Mesendoderm (in vitro differentiated cells): ENCODE measurements around the gene AIRE.

ENCODE experiments used
- DNase-seq: peaks from one replicate; pipeline ENCODE4 v3.0.0; 2013
- H2AK5ac ChIP-seq: 2 replicates; pipeline ENCODE4 v1.6.1; 2013; ENCODE audit warnings: low read length, inconsistent platforms
- H2BK120ac ChIP-seq: 2 replicates; pipeline ENCODE4 v1.6.1; 2013; ENCODE audit warnings: low read depth, mild to moderate bottlenecking, low read length, moderate library complexity, mixed read lengths
- H2BK15ac ChIP-seq: replicated peaks from 2 replicates; pipeline ENCODE4 v1.6.1; 2013; ENCODE audit warnings: low read depth, mild to moderate bottlenecking, moderate library complexity
- H2BK5ac ChIP-seq: 2 replicates; pipeline ENCODE4 v1.6.1; 2013; ENCODE audit warnings: low read length, inconsistent platforms
- H3K18ac ChIP-seq: 2 replicates; pipeline ENCODE4 v1.6.1; 2013; ENCODE audit warnings: mild to moderate bottlenecking, low read length, mixed read lengths
- H3K23ac ChIP-seq: one replicate; pipeline ENCODE4 v1.6.1; 2013; ENCODE audit warnings: low read length
- H3K27ac ChIP-seq: 2 replicates; pipeline ENCODE4 v1.5.1; 2013; ENCODE audit warnings: low read depth, mild to moderate bottlenecking, inconsistent platforms, low read length, moderate library complexity
- H3K27me3 ChIP-seq: 2 replicates; pipeline ENCODE4 v1.6.1; 2013; ENCODE audit warnings: low read length, control low read depth, mild to moderate bottlenecking, inconsistent platforms; ENCODE audit not compliant: insufficient read depth, poor library complexity
- H3K36me3 ChIP-seq: 2 replicates; pipeline ENCODE4 v1.6.1; 2013; ENCODE audit warnings: low read length, inconsistent platforms; ENCODE audit not compliant: control insufficient read depth, insufficient read depth
- H3K4ac ChIP-seq: one replicate; pipeline ENCODE4 v1.6.1; 2013; ENCODE audit warnings: low read depth, mild to moderate bottlenecking, low read length, moderate library complexity
- H3K4me1 ChIP-seq: 2 replicates; pipeline ENCODE4 v1.6.1; 2013; ENCODE audit warnings: low read depth, low read length, inconsistent platforms; ENCODE audit not compliant: control insufficient read depth
- H3K4me2 ChIP-seq: 2 replicates; pipeline ENCODE4 v1.6.1; 2013; ENCODE audit warnings: low read length
- H3K4me3 ChIP-seq: 2 replicates; pipeline ENCODE4 v1.5.1; 2013; ENCODE audit warnings: mild to moderate bottlenecking, low read length
- H3K56ac ChIP-seq: one replicate; pipeline ENCODE4 v1.6.1; 2013; ENCODE audit warnings: low read length
- H3K79me1 ChIP-seq: 2 replicates; pipeline ENCODE4 v1.6.1; 2013; ENCODE audit warnings: low read length, inconsistent platforms
- H3K79me2 ChIP-seq: 2 replicates; pipeline ENCODE4 v1.6.1; 2013; ENCODE audit warnings: mild to moderate bottlenecking, low read length; ENCODE audit not compliant: control insufficient read depth, insufficient read depth
- H3K9ac ChIP-seq: 2 replicates; pipeline ENCODE4 v1.6.1; 2013; ENCODE audit warnings: low read length, inconsistent platforms
- H4K5ac ChIP-seq: one replicate; pipeline ENCODE4 v1.6.1; 2013; ENCODE audit warnings: low read length
- H4K8ac ChIP-seq: one replicate; pipeline ENCODE4 v1.6.1; 2013; ENCODE audit warnings: low read depth, mild to moderate bottlenecking, control low read depth, low read length, moderate library complexity
- WGBS: extraction: QIAGEN DNeasy Blood & Tissue Kit; methylation state at CpG from one replicate; pipeline ENCODE4 v1.1.7; 2013; ENCODE audit warnings: low lambda C conversion rate, missing lambda C conversion rate; ENCODE audit not compliant: insufficient coverage; ENCODE audit errors: extremely low coverage; 5-methylcytosine and 5-hydroxymethylcytosine counted together

The AIRE gene

DNA sequence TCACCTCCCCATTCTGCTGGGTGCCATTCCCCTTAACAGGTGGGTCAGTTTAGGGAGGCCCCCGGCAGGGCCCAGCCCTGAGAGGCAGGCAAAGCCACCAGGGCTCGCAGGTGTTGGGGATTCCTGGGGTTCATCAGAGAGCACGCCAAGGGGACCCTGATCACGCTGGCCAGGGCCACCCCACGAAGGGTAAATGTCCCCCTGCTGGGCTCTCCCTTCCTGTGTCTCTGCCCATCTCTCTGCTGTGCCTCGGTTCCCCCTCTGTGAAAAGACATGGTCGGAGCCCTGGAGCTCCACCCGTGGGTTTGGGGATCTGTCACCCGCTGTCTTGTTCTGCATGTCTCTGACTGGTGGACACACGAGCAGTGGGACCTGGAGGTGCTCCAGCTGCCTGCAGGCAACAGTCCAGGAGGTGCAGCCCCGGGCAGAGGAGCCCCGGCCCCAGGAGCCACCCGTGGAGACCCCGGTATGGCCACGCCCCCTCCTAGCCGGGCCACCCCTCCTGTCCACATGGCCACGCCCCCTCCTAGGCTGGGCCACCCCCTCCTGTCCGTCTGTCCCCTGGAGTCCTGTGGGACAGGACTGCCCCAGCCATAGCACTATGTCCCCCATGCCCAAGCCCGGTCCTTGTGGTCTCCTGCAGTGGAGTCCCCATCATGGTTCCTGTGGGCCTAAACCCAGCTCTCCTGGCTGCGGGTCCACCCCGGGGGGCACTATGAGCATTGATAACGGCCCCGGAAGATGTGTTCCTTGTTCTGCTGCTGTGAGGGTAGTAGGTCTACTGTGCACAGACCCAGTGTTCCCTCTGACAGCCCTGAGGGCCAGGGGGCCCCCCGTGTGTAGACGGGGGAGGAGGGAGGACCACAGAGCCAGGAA, 6.5 kb downstream of the AIRE start:
- Histone ChIP-seq H2AK5ac (no peak overlapping the region), H3K79me2 (no peaks in the 10 kb centered on the region), H4K5ac (no peak overlapping the region), H3K27ac (no peak overlapping the region), H3K4me3 (no peak overlapping the region), H3K4ac (no peak overlapping the region), H3K18ac (no peak overlapping the region), H2BK15ac (no peak overlapping the region), H2BK120ac (no peak overlapping the region), H3K4me1 (no peaks in the 10 kb centered on the region), H3K27me3 (no peaks in the 10 kb centered on the region), H3K4me2 (no peak overlapping the region), H3K23ac (no peak overlapping the region), H3K56ac (no peak overlapping the region), H3K79me1 (no peaks in the 10 kb centered on the region), H2BK5ac (no peak overlapping the region), H3K36me3 (no peaks in the 10 kb centered on the region), H4K8ac (no peak overlapping the region), H3K9ac (no peak overlapping the region)
- WGBS, result no CpG with 5 or more reads among the region's 25 CpGs
- no peak for DNase-seq

DNA sequence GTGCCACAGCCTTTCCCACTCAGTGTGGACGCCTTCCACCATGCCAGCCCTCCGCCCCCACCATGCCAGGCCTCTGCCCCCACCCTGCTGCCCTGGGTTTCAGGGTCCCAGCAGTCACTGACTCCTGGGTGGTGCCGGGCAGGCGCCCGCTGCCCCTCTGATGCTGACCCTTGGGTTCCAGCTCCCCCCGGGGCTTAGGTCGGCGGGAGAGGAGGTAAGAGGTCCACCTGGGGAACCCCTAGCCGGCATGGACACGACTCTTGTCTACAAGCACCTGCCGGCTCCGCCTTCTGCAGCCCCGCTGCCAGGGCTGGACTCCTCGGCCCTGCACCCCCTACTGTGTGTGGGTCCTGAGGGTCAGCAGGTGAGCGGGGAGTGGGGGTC, 7.1 kb downstream of the AIRE start:
- Histone ChIP-seq H2BK15ac (no peak overlapping the region), H3K4me2 (no peak overlapping the region), H4K5ac (no peak overlapping the region), H3K27me3 (no peaks in the 10 kb centered on the region), H3K79me2 (no peaks in the 10 kb centered on the region), H3K4ac (no peak overlapping the region), H3K4me3 (no peak overlapping the region), H4K8ac (no peak overlapping the region), H2BK120ac (no peak overlapping the region), H3K9ac (no peak overlapping the region), H3K23ac (no peak overlapping the region), H3K18ac (no peak overlapping the region), H2BK5ac (no peak overlapping the region), H3K56ac (no peak overlapping the region), H2AK5ac (no peak overlapping the region), H3K79me1 (no peaks in the 10 kb centered on the region), H3K4me1 (no peaks in the 10 kb centered on the region), H3K36me3 (no peaks in the 10 kb centered on the region), H3K27ac (no peak overlapping the region)
- WGBS, result no CpG with 5 or more reads among the region's 15 CpGs
- DNase-seq, result no peak

- no peak overlapping the region for H2BK5ac ChIP-seq
- no peak overlapping the region for H3K4ac ChIP-seq
- no peak overlapping the region for H4K8ac ChIP-seq
- H3K56ac ChIP-seq, result no peak overlapping the region
- H4K5ac ChIP-seq, result no peak overlapping the region
- no peaks in the 10 kb centered on the region for H3K27me3 ChIP-seq
- DNase-seq, result no peak
- no peak overlapping the region for H3K27ac ChIP-seq
- H2BK120ac ChIP-seq, result no peak overlapping the region
- no peaks in the 10 kb centered on the region for H3K4me1 ChIP-seq
- H2AK5ac ChIP-seq, result no peak overlapping the region
- no peak overlapping the region for H3K23ac ChIP-seq
- no peak overlapping the region for H2BK15ac ChIP-seq
- no peak overlapping the region for H3K9ac ChIP-seq
- no peaks in the 10 kb centered on the region for H3K79me1 ChIP-seq
- H3K79me2 ChIP-seq, result no peaks in the 10 kb centered on the region
- H3K36me3 ChIP-seq, result no peaks in the 10 kb centered on the region
- no peak overlapping the region for H3K4me2 ChIP-seq
- H3K4me3 ChIP-seq, result no peak overlapping the region
- no CpG with 5 or more reads among the region's 33 CpGs for WGBS
- no peak overlapping the region for H3K18ac ChIP-seq
Measured at GRCh38 chr21:44293551-44294231, 8.0 kb downstream of the AIRE start.

GRCh38 chr21:44294391-44295162, 8.9 kb downstream of the AIRE start:
- WGBS, result no CpG with 5 or more reads among the region's 26 CpGs

GRCh38 chr21:44295163-44295573, 9.5 kb downstream of the AIRE start:
- Histone ChIP-seq H3K27ac (no peak overlapping the region), H3K56ac (no peak overlapping the region), H3K79me2 (no peaks in the 10 kb centered on the region), H3K79me1 (no peaks in the 10 kb centered on the region), H2BK15ac (no peak overlapping the region), H3K4me1 (peaks cover 3% of the 10 kb centered on the region), H4K8ac (no peak overlapping the region), H2AK5ac (no peak overlapping the region), H3K23ac (no peak overlapping the region), H3K9ac (no peak overlapping the region), H3K27me3 (no peaks in the 10 kb centered on the region), H3K4ac (no peak overlapping the region), H3K4me3 (no peak overlapping the region), H4K5ac (no peak overlapping the region), H2BK120ac (no peak overlapping the region), H2BK5ac (no peak overlapping the region), H3K4me2 (no peak overlapping the region), H3K36me3 (no peaks in the 10 kb centered on the region), H3K18ac (no peak overlapping the region)
- DNase-seq, result no peak
- WGBS, result no CpG with 5 or more reads among the region's 14 CpGs

More at GRCh38 chr21:44294391-44295162, 8.9 kb downstream of the AIRE start:
- H3K4ac ChIP-seq, result no peak overlapping the region
- H3K4me2 ChIP-seq, result no peak overlapping the region
- peaks cover 3% of the 10 kb centered on the region for H3K4me1 ChIP-seq
- no peak for DNase-seq
- H3K18ac ChIP-seq, result no peak overlapping the region
- H3K23ac ChIP-seq, result no peak overlapping the region
- H2BK15ac ChIP-seq, result no peak overlapping the region
- H3K9ac ChIP-seq, result no peak overlapping the region
- no peak overlapping the region for H3K27ac ChIP-seq
- H3K27me3 ChIP-seq, result no peaks in the 10 kb centered on the region
- H4K8ac ChIP-seq, result no peak overlapping the region
- H2AK5ac ChIP-seq, result no peak overlapping the region
- no peak overlapping the region for H3K56ac ChIP-seq
- H2BK120ac ChIP-seq, result no peak overlapping the region
- no peak overlapping the region for H4K5ac ChIP-seq
- H3K4me3 ChIP-seq, result no peak overlapping the region
- H3K79me2 ChIP-seq, result no peaks in the 10 kb centered on the region
- no peaks in the 10 kb centered on the region for H3K36me3 ChIP-seq
- H2BK5ac ChIP-seq, result no peak overlapping the region
- H3K79me1 ChIP-seq, result no peaks in the 10 kb centered on the region
